ENCODE measurements around the gene EHD1.
A peak's percentile ranks its signal among the peaks of the same experiment; 100 is the strongest.
"Not testable (repeated sequence)": the region's sequence is repeated elsewhere in the genome, so short reads cannot be mapped to it uniquely, and the experiment has no call there.

EHD1 gene

GRCh38 chr11:64855596-64856304 lies 22.7 kb downstream of the EHD1 start:
- DNase-seq, result no peak

GRCh38 chr11:64854534-64855502 lies 23.6 kb downstream of the EHD1 start:
- no peak for DNase-seq

- DNase-seq, result no peak
Measured at GRCh38 chr11:64854157-64854533, 24.3 kb downstream of the EHD1 start.

- no peak for DNase-seq
Measured at GRCh38 chr11:64853709-64854108, 24.7 kb downstream of the EHD1 start.

GRCh38 chr11:64852804-64853509 lies 25.5 kb downstream of the EHD1 start:
- DNase-seq, result no peak

- DNase-seq, result no peak
Measured at GRCh38 chr11:64851831-64852351, 26.5 kb downstream of the EHD1 start.

GRCh38 chr11:64850979-64851567 lies 27.3 kb downstream of the EHD1 start:
- DNase-seq, result no peak

GRCh38 chr11:64849598-64850356 lies 28.6 kb downstream of the EHD1 start:
- no peak for DNase-seq

- no peak for DNase-seq
Measured at GRCh38 chr11:64848826-64849597, 29.4 kb downstream of the EHD1 start.

GRCh38 chr11:64848214-64848825 lies 30.1 kb downstream of the EHD1 start:
- no peak for DNase-seq

- peak; percentile 97 for DNase-seq
Measured at GRCh38 chr11:64846998-64847666, 31.3 kb downstream of the EHD1 start.

GRCh38 chr11:64845776-64846129 lies 32.7 kb downstream of the EHD1 start:
- not testable (repeated sequence) for DNase-seq

GRCh38 chr11:64845129-64845775 lies 33.2 kb downstream of the EHD1 start:
- DNase-seq, result no peak

GRCh38 chr11:64844330-64845128 lies 33.9 kb downstream of the EHD1 start, which contains the start of gene CDC42BPG:
Gene CDC42BPG, minus strand, starts transcription at chr11:64844653. Its CDS starts 84 bp downstream, at chr11:64844569.
- DNase-seq, result peak; percentile 77

GRCh38 chr11:64843686-64844329 lies 34.6 kb downstream of the EHD1 start:
- DNase-seq, result no peak

- no peak for DNase-seq
Measured at GRCh38 chr11:64842851-64843685, 35.4 kb downstream of the EHD1 start.

GRCh38 chr11:64842366-64842759 lies 36.1 kb downstream of the EHD1 start:
- DNase-seq, result no peak
